Fibroblast of lung (primary cell): Measurements from ENCODE around the gene RHBDD3.

Experiments used
- EZH2 ChIP-seq: IDR thresholded peaks from 2 replicates; pipeline ENCODE4 v1.5.1; 2012; ENCODE audit warnings: low read length, control low read depth, mild to moderate bottlenecking; ENCODE audit errors: missing control alignments
- TF ChIP-seq, protein P1 (sequence below), 2 donors: IDR thresholded peaks in 1 of 2; conservative IDR thresholded peaks in 1 of 2; 1 replicate in 1 of 2; 2 replicates in 1 of 2; pipeline ENCODE4 v1.5.1; 2011 to 2012; ENCODE audit warnings: low read length in 2 of 2, control low read depth in 1 of 2, inconsistent platforms in 1 of 2, low read depth in 1 of 2, mild to moderate bottlenecking in 1 of 2

DNA sequence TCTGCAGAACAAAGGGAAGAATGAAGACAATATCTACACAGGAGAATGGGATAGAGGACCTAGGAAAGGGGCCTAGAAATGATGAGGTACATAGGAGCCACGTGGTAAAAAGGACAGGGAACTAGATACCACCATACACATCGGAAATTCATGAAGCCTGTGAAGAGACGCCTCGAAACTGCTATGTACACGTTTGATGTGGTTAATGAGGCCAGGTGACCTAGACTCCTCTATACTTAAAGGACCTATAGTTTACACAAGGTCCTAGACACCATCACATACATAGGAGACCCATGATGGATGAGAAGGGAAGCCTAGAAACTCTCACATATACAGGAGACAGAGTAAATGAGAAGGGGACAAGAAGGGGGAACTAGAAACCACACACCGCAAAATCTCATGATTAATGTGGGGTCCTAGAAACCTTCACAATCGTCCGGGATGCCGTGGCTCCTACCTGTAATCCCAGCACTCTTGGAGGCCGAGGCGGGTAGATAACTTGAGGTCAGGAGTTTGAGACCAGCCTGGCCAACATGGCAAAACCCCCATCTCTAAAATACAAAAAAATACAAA, 23.8 kb downstream of the RHBDD3 start:
- TF ChIP-seq, protein P1, sequence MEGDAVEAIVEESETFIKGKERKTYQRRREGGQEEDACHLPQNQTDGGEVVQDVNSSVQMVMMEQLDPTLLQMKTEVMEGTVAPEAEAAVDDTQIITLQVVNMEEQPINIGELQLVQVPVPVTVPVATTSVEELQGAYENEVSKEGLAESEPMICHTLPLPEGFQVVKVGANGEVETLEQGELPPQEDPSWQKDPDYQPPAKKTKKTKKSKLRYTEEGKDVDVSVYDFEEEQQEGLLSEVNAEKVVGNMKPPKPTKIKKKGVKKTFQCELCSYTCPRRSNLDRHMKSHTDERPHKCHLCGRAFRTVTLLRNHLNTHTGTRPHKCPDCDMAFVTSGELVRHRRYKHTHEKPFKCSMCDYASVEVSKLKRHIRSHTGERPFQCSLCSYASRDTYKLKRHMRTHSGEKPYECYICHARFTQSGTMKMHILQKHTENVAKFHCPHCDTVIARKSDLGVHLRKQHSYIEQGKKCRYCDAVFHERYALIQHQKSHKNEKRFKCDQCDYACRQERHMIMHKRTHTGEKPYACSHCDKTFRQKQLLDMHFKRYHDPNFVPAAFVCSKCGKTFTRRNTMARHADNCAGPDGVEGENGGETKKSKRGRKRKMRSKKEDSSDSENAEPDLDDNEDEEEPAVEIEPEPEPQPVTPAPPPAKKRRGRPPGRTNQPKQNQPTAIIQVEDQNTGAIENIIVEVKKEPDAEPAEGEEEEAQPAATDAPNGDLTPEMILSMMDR (conservative IDR thresholded peaks at IDR 0.05 in 1 of 2, IDR thresholded peaks at IDR 0.05 in 1 of 2; ENCODE audit: low read depth in 1 of 2, low read length in 2 of 2), result no peak
- no peak for TF ChIP-seq EZH2
